CD4-positive, CD25-positive, alpha-beta regulatory T cell (primary cell): ENCODE data around the gene USP17L30. TPM values are rescaled to one million over a fixed set of nuclear protein-coding genes. Genes with fewer than 3 reads are reported as not detected.
"Not testable (repeated sequence)": the region's sequence is repeated elsewhere in the genome, so short reads cannot be mapped to it uniquely, and the experiment has no call there.

Source experiments
- ATAC-seq, 2 donors: fragments of 150-1000 bp; cut with Tn5 transposase; one replicate each; pipeline ENCODE4 v1.10.0; 2021; ENCODE audit warnings: low read depth in 2 of 2, moderate number of reproducible peaks in 2 of 2, moderate library complexity in 1 of 2
- DNase-seq, 3 donors: peaks; one replicate each; pipeline versions ENCODE4 v3.0.0 to v3.0.0-alpha.2; 2012 to 2022; ENCODE audit warnings: mixed read lengths in 1 of 3
- H3K27ac ChIP-seq: one replicate; pipeline ENCODE4 v1.7.0; 2013; ENCODE audit warnings: mild to moderate bottlenecking, low read length; ENCODE audit not compliant: insufficient read depth, poor library complexity, severe bottlenecking
- H3K27me3 ChIP-seq: one replicate; pipeline ENCODE4 v1.7.0; 2013; ENCODE audit warnings: low read length; ENCODE audit not compliant: control insufficient read depth, insufficient read depth
- H3K36me3 ChIP-seq: one replicate; pipeline ENCODE4 v1.7.0; 2013; ENCODE audit warnings: mild to moderate bottlenecking, low read length, moderate library complexity; ENCODE audit not compliant: control insufficient read depth, insufficient read depth
- H3K4me1 ChIP-seq: 2 replicates; pipeline ENCODE4 v1.7.0; 2013; ENCODE audit warnings: mild to moderate bottlenecking, low read length; ENCODE audit not compliant: insufficient read depth, control insufficient read depth, poor library complexity, severe bottlenecking
- H3K4me3 ChIP-seq: one replicate; pipeline ENCODE4 v1.7.0; 2013; ENCODE audit warnings: low read depth, mild to moderate bottlenecking, low read length, moderate library complexity
- H3K9me3 ChIP-seq, 2 experiments: 1 replicate in 1 of 2; 2 replicates in 1 of 2; pipeline ENCODE4 v1.7.0; 2013; ENCODE audit warnings: low read length in 2 of 2, mild to moderate bottlenecking in 1 of 2, moderate library complexity in 1 of 2; ENCODE audit not compliant: control insufficient read depth in 2 of 2
- H3K27ac Mint-ChIP-seq, 3 donors: one replicate each; pipeline ENCODE4 v1.8.0; 2020 to 2022; ENCODE audit warnings: mild to moderate bottlenecking in 3 of 3, mixed read lengths in 3 of 3, moderate library complexity in 2 of 3
- H3K27me3 Mint-ChIP-seq: one replicate; pipeline ENCODE4 v1.8.0; 2022; ENCODE audit warnings: mild to moderate bottlenecking, mixed read lengths
- H3K36me3 Mint-ChIP-seq: one replicate; pipeline ENCODE4 v1.8.0; 2020; ENCODE audit warnings: mixed read lengths
- H3K4me1 Mint-ChIP-seq, 4 donors: one replicate each; pipeline ENCODE4 v1.8.0; 2020 to 2022; ENCODE audit warnings: mixed read lengths in 4 of 4, mild to moderate bottlenecking in 1 of 4
- H3K4me3 Mint-ChIP-seq, 4 donors: one replicate each; pipeline ENCODE4 v1.8.0; 2020 to 2022; ENCODE audit warnings: mild to moderate bottlenecking in 4 of 4, mixed read lengths in 4 of 4, moderate library complexity in 3 of 4
- H3K9me3 Mint-ChIP-seq, 7 donors: one replicate each; pipeline ENCODE4 v1.8.0; 2020 to 2022; ENCODE audit warnings: mixed read lengths in 7 of 7, mild to moderate bottlenecking in 3 of 7, moderate library complexity in 2 of 7
- polyA plus RNA-seq, 4 donors: library from polyadenylated mRNA; unstranded; fragments of 300-500 nt; fragmentation: Illumina TruSeq; gene quantifications; one replicate each; pipeline ENCODE4 v1.2.3, GENCODE V29; 2021
- total RNA-seq: library from RNA; stranded (reverse); gene quantifications from one replicate; pipeline ENCODE4 v1.2.3, GENCODE V29; 2022

The USP17L30 gene, protein sequence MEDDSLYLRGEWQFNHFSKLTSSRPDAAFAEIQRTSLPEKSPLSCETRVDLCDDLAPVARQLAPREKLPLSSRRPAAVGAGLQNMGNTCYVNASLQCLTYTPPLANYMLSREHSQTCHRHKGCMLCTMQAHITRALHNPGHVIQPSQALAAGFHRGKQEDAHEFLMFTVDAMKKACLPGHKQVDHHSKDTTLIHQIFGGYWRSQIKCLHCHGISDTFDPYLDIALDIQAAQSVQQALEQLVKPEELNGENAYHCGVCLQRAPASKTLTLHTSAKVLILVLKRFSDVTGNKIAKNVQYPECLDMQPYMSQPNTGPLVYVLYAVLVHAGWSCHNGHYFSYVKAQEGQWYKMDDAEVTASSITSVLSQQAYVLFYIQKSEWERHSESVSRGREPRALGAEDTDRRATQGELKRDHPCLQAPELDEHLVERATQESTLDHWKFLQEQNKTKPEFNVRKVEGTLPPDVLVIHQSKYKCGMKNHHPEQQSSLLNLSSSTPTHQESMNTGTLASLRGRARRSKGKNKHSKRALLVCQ
- not detected for total RNA-seq
- polyA plus RNA-seq, result not detected

DNA sequence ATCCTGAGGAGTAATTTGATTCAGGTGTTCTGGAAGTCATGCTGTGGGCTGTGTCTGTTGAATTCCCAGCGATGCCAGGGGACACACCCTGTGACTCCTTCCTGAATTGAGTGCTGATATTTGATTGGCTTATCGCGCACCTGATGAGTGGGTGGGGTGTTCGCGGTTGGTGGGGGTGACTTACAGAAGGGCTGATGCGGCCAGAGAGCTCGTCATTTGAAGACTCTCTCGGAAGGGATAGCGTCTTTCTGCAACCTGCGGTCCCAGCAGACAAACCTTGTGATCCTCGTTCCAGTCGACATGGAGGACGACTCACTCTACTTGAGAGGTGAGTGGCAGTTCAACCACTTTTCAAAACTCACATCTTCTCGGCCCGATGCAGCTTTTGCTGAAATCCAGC lies at the start of gene USP17L30:
USP17L30 (plus strand) TSS at position 301 of the 400 bp plus-strand sequence; CDS start at position 301, 0 bp downstream.
- not testable (repeated sequence) for H3K9me3 ChIP-seq, H3K27me3 ChIP-seq, H3K27me3 Mint-ChIP-seq, H3K4me1 Mint-ChIP-seq, H3K36me3 Mint-ChIP-seq, H3K4me1 ChIP-seq, H3K27ac Mint-ChIP-seq, H3K9me3 Mint-ChIP-seq, H3K4me3 Mint-ChIP-seq, H3K36me3 ChIP-seq, DNase-seq, H3K27ac ChIP-seq, H3K4me3 ChIP-seq, ATAC-seq

DNA sequence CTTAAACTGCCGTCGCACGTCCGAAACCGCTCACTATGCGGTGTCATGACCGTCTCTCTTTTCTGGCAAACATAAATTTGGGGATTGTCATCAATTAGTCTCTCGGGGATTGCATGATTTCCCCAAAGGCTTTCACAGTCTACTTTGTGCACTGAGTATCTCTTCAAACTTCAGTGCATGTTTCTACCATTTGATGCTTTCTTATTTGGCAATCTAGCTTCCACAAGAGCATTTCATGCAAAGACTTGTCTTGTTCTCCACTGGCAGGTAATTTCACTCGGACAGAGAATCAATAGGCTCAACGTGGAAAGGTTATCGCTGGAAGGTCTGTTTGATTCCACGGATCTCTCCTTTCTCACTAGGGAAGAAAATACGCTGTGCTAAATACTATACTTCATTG lies 38.7 kb upstream of the USP17L30 start:
- H3K4me1 ChIP-seq, H3K27me3 Mint-ChIP-seq, H3K4me1 Mint-ChIP-seq, H3K27ac ChIP-seq, H3K27me3 ChIP-seq, H3K36me3 Mint-ChIP-seq, H3K4me3 Mint-ChIP-seq, H3K27ac Mint-ChIP-seq, H3K9me3 ChIP-seq, DNase-seq, H3K9me3 Mint-ChIP-seq, ATAC-seq, H3K36me3 ChIP-seq, H3K4me3 ChIP-seq: not testable (repeated sequence)

DNA sequence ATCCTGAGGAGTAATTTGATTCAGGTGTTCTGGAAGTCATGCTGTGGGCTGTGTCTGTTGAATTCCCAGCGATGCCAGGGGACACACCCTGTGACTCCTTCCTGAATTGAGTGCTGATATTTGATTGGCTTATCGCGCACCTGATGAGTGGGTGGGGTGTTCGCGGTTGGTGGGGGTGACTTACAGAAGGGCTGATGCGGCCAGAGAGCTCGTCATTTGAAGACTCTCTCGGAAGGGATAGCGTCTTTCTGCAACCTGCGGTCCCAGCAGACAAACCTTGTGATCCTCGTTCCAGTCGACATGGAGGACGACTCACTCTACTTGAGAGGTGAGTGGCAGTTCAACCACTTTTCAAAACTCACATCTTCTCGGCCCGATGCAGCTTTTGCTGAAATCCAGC lies 38.1 kb upstream of the USP17L30 start, which contains the start of gene USP17L24:
USP17L24 (plus strand) TSS at position 301 of the 400 bp plus-strand sequence; CDS start at position 301, 0 bp downstream.
- ATAC-seq, H3K27me3 ChIP-seq, H3K4me3 ChIP-seq, DNase-seq, H3K9me3 ChIP-seq, H3K36me3 ChIP-seq, H3K27me3 Mint-ChIP-seq, H3K4me3 Mint-ChIP-seq, H3K4me1 Mint-ChIP-seq, H3K4me1 ChIP-seq, H3K27ac ChIP-seq, H3K36me3 Mint-ChIP-seq, H3K27ac Mint-ChIP-seq, H3K9me3 Mint-ChIP-seq: not testable (repeated sequence)

DNA sequence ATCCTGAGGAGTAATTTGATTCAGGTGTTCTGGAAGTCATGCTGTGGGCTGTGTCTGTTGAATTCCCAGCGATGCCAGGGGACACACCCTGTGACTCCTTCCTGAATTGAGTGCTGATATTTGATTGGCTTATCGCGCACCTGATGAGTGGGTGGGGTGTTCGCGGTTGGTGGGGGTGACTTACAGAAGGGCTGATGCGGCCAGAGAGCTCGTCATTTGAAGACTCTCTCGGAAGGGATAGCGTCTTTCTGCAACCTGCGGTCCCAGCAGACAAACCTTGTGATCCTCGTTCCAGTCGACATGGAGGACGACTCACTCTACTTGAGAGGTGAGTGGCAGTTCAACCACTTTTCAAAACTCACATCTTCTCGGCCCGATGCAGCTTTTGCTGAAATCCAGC lies 33.3 kb upstream of the USP17L30 start, which contains the start of gene USP17L25:
USP17L25 (plus strand) TSS at position 301 of the 400 bp plus-strand sequence; CDS start at position 301, 0 bp downstream.
- not testable (repeated sequence) for H3K9me3 Mint-ChIP-seq, ATAC-seq, H3K27me3 ChIP-seq, H3K4me3 ChIP-seq, H3K9me3 ChIP-seq, DNase-seq, H3K4me3 Mint-ChIP-seq, H3K27ac Mint-ChIP-seq, H3K36me3 Mint-ChIP-seq, H3K4me1 ChIP-seq, H3K4me1 Mint-ChIP-seq, H3K36me3 ChIP-seq, H3K27ac ChIP-seq, H3K27me3 Mint-ChIP-seq

DNA sequence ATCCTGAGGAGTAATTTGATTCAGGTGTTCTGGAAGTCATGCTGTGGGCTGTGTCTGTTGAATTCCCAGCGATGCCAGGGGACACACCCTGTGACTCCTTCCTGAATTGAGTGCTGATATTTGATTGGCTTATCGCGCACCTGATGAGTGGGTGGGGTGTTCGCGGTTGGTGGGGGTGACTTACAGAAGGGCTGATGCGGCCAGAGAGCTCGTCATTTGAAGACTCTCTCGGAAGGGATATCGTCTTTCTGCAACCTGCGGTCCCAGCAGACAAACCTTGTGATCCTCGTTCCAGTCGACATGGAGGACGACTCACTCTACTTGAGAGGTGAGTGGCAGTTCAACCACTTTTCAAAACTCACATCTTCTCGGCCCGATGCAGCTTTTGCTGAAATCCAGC lies 28.6 kb upstream of the USP17L30 start, which contains the start of gene USP17L26:
USP17L26 (plus strand) TSS at position 301 of the 400 bp plus-strand sequence; CDS start at position 301, 0 bp downstream.
- not testable (repeated sequence) for H3K27ac ChIP-seq, H3K27me3 Mint-ChIP-seq, H3K27ac Mint-ChIP-seq, H3K4me1 ChIP-seq, H3K36me3 ChIP-seq, H3K36me3 Mint-ChIP-seq, H3K27me3 ChIP-seq, DNase-seq, H3K9me3 Mint-ChIP-seq, H3K4me1 Mint-ChIP-seq, H3K4me3 Mint-ChIP-seq, H3K4me3 ChIP-seq, ATAC-seq, H3K9me3 ChIP-seq

DNA sequence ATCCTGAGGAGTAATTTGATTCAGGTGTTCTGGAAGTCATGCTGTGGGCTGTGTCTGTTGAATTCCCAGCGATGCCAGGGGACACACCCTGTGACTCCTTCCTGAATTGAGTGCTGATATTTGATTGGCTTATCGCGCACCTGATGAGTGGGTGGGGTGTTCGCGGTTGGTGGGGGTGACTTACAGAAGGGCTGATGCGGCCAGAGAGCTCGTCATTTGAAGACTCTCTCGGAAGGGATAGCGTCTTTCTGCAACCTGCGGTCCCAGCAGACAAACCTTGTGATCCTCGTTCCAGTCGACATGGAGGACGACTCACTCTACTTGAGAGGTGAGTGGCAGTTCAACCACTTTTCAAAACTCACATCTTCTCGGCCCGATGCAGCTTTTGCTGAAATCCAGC lies 23.8 kb upstream of the USP17L30 start, which contains the start of gene USP17L5:
USP17L5 (plus strand) TSS at position 301 of the 400 bp plus-strand sequence; CDS start at position 301, 0 bp downstream.
- DNase-seq, ATAC-seq, H3K4me3 ChIP-seq, H3K4me3 Mint-ChIP-seq, H3K4me1 Mint-ChIP-seq, H3K9me3 ChIP-seq, H3K36me3 ChIP-seq, H3K27ac Mint-ChIP-seq, H3K4me1 ChIP-seq, H3K9me3 Mint-ChIP-seq, H3K36me3 Mint-ChIP-seq, H3K27me3 Mint-ChIP-seq, H3K27ac ChIP-seq, H3K27me3 ChIP-seq: not testable (repeated sequence)

DNA sequence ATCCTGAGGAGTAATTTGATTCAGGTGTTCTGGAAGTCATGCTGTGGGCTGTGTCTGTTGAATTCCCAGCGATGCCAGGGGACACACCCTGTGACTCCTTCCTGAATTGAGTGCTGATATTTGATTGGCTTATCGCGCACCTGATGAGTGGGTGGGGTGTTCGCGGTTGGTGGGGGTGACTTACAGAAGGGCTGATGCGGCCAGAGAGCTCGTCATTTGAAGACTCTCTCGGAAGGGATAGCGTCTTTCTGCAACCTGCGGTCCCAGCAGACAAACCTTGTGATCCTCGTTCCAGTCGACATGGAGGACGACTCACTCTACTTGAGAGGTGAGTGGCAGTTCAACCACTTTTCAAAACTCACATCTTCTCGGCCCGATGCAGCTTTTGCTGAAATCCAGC lies 19.1 kb upstream of the USP17L30 start, which contains the start of gene USP17L27:
USP17L27 (plus strand) TSS at position 301 of the 400 bp plus-strand sequence; CDS start at position 301, 0 bp downstream.
- not testable (repeated sequence) for DNase-seq, H3K27me3 Mint-ChIP-seq, ATAC-seq, H3K4me1 ChIP-seq, H3K4me1 Mint-ChIP-seq, H3K27me3 ChIP-seq, H3K9me3 ChIP-seq, H3K36me3 ChIP-seq, H3K36me3 Mint-ChIP-seq, H3K9me3 Mint-ChIP-seq, H3K4me3 ChIP-seq, H3K27ac Mint-ChIP-seq, H3K4me3 Mint-ChIP-seq, H3K27ac ChIP-seq
